NB4 (cell line): Measurements from ENCODE around the gene CTNNAL1.

Source experiments
- CTCF ChIP-seq: IDR thresholded peaks from one replicate; pipeline ENCODE4 v1.5.1; 2012; ENCODE audit warnings: low read depth, low read length
- POLR2A ChIP-seq: IDR thresholded peaks from 2 replicates; pipeline ENCODE4 v1.6.1; 2011; ENCODE audit warnings: mild to moderate bottlenecking; ENCODE audit not compliant: insufficient read length; ENCODE audit errors: extremely low read depth

- TF ChIP-seq CTCF (no peak), POLR2A (no peak)
Observed at GRCh38 chr9:109005678-109006077, 7.6 kb downstream of the CTNNAL1 start.
